Posterior cingulate gyrus (tissue), 11 donors: Measurements from ENCODE around the gene IL36B.

Experiments used
- DNase-seq, 10 donors: peaks; one replicate each; pipeline versions ENCODE4 v3.0.0 to v3.0.0-alpha.2; 2020 to 2021; ENCODE audit warnings: mixed read lengths in 3 of 10
- intact Hi-C: fragments of 100-400 bp; cut with DNase I; formaldehyde crosslinking; loops from one replicate; pipeline ENCODE4 v1.15.1; 2023

The IL36B gene

GRCh38 chr2:113076954-113077669, 24.4 kb upstream of the IL36B start:
- intact Hi-C loops, result no loop called here
- no peak for DNase-seq

- no peak for DNase-seq
- intact Hi-C loops, result no loop called here
Measured at GRCh38 chr2:113075600-113075999, 22.9 kb upstream of the IL36B start.

GRCh38 chr2:113075030-113075429, 22.4 kb upstream of the IL36B start:
- DNase-seq, result no peak
- intact Hi-C loops, result no loop called here

- intact Hi-C loops, result no loop called here
- no peak for DNase-seq
Measured at GRCh38 chr2:113073325-113073834, 20.7 kb upstream of the IL36B start.

- intact Hi-C loops, result no loop called here
- no peak for DNase-seq
Measured at GRCh38 chr2:113072584-113072983, 19.9 kb upstream of the IL36B start.

- DNase-seq, result no peak
- intact Hi-C loops, result no loop called here
Measured at GRCh38 chr2:113070606-113070975, 17.9 kb upstream of the IL36B start.

GRCh38 chr2:113069676-113070605, 17.3 kb upstream of the IL36B start:
- intact Hi-C loops, result no loop called here

GRCh38 chr2:113068706-113069485, 16.2 kb upstream of the IL36B start:
- DNase-seq, result no peak
- intact Hi-C loops, result no loop called here

More at GRCh38 chr2:113069676-113070605, 17.3 kb upstream of the IL36B start:
- DNase-seq, result no peak

GRCh38 chr2:113068249-113068648, 15.6 kb upstream of the IL36B start:
- intact Hi-C loops, result no loop called here
- DNase-seq, result no peak

- intact Hi-C loops, result no loop called here
Measured at GRCh38 chr2:113067681-113068080, 15.0 kb upstream of the IL36B start, which contains the start of gene IL1F10. IL1F10 (plus strand) TSS chr2:113067970; CDS start chr2:113072739, 4,769 bp downstream.

GRCh38 chr2:113064898-113065297, 12.2 kb upstream of the IL36B start:
- intact Hi-C loops, result no loop called here

More at GRCh38 chr2:113067681-113068080, 15.0 kb upstream of the IL36B start, which contains the start of gene IL1F10:
- no peak for DNase-seq

GRCh38 chr2:113064281-113064680, 11.6 kb upstream of the IL36B start:
- intact Hi-C loops, result no loop called here
- no peak for DNase-seq

More at GRCh38 chr2:113064898-113065297, 12.2 kb upstream of the IL36B start:
- no peak for DNase-seq

GRCh38 chr2:113061896-113062770, 9.5 kb upstream of the IL36B start:
- no peak for DNase-seq
- intact Hi-C loops, result no loop called here

- intact Hi-C loops, result no loop called here
- DNase-seq, result no peak
Measured at GRCh38 chr2:113061241-113061640, 8.6 kb upstream of the IL36B start.

GRCh38 chr2:113060796-113061195, 8.1 kb upstream of the IL36B start:
- intact Hi-C loops, result no loop called here
- no peak for DNase-seq

GRCh38 chr2:113060396-113060795, 7.7 kb upstream of the IL36B start:
- no peak for DNase-seq
- intact Hi-C loops, result no loop called here

- intact Hi-C loops, result no loop called here
- no peak for DNase-seq
Measured at GRCh38 chr2:113058998-113059960, 6.6 kb upstream of the IL36B start, which contains the start of gene IL36RN. IL36RN (plus strand) TSS chr2:113059198; CDS start chr2:113059439, 241 bp downstream.

GRCh38 chr2:113058411-113058994, 5.8 kb upstream of the IL36B start:
- intact Hi-C loops, result no loop called here
- DNase-seq, result no peak
